ENCODE data around the gene REG3A.

DNA sequence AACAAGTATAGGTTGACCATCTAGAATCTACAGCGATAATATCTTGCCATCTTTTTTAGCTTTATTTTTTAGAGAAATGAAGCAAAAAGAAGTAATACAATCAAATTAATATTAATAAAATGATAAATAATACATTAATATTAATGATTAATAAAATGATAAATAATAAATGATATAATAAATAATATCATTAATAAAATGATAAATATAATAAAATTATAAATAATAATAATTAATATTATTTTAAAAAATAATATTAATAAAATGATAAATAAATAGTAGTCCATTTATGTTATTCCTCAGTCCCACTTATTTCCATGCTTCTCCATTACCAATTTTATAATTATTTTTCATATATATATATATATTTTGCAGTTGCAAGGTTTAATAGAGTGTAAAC is 3.2 kb upstream of the REG3A start:
- TF ChIP-seq CTCF (conservative IDR thresholded peaks at IDR 0.05; ENCODE audit: low read length) (no peak), EZH2phosphoT487 (IDR thresholded peaks at IDR 0.05; ENCODE audit: borderline replicate concordance, low read depth, low read length) (no peak)
